HG02763 (cell line): Measurements from ENCODE around the gene AKR1E2.
"Not testable (repeated sequence)": the region's sequence is repeated elsewhere in the genome, so short reads cannot be mapped to it uniquely, and the experiment has no call there.

Experiments used
- ATAC-seq: cut with Tn5 transposase; IDR thresholded peaks from one replicate; pipeline ENCODE4 v1.9.1; 2021; ENCODE audit warnings: mild to moderate bottlenecking, moderate library complexity; ENCODE audit not compliant: unreplicated experiment

AKR1E2 gene

DNA sequence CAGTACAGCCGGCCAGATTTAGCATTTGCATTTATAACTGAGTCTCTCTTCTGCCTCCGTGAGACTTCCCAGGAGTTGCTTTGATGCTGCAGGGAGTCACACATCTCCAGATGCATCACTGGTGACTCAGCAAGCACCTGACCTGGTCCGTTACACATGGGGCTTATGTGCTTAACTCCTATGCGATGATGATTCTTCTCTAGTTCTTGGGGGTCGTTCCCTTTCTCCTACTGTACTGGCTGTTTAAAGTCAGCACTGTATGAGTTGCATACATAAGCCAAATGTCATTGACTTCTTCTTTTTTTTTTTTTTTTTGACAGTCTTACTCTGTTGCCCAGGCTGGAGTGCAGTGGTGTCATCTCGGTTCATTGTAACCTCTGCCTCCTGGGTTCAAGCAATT lies 13.0 kb upstream of the AKR1E2 start:
- ATAC-seq = no peak

DNA sequence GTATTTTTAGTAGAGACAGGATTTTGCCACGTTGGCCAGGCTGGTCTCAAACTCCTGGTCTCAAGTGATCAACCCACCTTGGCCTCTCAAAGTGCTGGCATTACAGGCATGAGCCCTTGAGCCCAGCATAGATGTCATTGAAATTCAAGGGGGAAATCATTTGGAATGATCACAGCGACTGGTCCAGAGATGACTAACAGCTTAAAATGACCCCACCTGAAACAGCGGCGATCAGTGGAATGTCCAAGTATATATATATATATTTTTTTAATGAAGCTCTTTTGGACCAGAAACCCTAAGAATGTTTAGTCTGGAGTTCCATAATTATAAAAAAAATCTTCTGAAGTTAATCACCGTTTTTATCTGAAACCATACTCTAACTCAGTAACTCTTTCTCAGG lies 12.5 kb upstream of the AKR1E2 start:
- no peak for ATAC-seq

DNA sequence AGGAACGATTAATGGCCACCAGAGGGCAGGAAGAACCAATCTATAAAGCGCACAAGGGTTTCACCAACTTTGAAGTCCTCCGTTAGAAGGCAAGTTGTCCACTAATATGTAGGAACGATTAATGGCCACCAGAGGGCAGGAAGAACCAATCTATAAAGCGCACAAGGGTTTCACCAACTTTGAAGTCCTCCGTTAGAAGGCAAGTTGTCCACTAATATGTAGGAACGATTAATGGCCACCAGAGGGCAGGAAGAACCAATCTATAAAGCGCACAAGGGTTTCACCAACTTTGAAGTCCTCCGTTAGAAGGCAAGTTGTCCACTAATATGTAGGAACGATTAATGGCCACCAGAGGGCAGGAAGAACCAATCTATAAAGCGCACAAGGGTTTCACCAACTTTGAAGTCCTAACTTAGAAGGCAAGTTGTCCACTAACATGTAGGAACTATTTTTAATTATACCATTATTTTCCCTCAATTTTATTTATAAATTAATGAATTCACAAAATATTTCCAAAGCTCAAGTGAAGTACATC lies 10.3 kb upstream of the AKR1E2 start:
- ATAC-seq = not testable (repeated sequence)

GRCh38 chr10:4816966-4817365 lies 9.0 kb upstream of the AKR1E2 start:
- no peak for ATAC-seq

GRCh38 chr10:4819067-4819466 lies 6.9 kb upstream of the AKR1E2 start:
- ATAC-seq = no peak

DNA sequence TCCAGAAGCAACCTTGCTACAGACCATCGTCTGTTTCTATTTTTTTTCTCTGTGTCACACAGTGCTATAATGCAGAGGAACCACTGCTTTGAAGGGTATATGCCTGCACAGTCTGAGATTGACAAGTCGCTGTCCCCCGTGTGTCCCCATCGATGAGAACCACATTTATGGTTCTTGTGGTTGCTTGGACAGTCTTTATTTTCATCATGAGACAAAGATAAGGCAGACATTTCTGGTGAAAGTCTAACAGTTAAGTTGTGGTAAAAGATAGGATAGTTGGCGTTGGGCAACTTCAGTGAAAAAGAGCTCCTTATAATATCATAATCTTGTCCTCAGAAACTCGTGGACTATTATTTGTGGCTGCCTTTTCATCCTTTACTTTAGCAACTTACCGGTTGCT lies 6.3 kb upstream of the AKR1E2 start:
- ATAC-seq = no peak

DNA sequence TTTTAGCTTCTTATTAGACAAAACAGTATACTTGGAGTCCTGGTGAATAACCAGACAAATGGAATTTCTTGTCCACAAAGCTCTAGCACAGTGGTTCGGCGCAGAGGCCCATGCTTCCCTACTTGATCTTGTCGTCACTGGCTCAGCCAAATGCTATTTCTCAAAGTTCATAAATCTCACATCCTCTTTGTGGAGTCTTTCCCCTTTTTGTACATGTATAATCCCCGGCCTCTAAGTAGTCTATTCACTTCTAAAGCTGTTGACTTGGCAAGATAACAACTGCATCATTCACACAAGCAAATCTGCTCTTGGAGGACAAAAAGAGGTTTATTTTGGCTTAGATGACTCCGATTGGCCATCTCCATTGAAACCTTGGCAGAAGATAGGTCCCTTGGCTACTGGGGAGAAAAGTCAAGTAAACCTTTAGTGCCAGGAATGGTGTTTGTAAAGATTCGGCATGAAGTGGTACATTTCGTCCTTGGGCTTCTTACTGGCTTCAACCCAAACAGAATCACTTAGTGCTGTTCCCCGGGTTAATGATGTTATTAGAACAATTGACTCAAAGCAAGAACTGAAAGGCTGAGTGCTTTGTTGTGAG lies 5.1 kb upstream of the AKR1E2 start:
- ATAC-seq = no peak

DNA sequence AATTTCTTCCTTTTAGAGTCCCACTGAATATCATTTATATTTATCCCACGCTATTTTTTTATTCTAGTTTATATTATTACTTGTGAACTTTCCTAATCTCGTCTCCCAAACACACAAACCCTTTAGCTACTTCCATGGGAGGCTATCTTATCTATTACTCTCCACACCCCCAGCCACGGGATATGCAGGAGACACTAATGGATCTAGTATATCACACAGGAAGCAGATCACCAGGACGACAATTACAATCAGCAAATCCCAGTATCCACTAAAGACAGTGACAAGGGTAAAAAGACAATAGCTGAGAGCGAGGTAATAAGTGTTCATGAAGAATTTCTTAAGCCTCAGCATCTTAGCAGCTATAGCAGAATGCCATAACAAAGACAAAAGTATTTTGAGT lies 3.8 kb upstream of the AKR1E2 start:
- no peak for ATAC-seq

DNA sequence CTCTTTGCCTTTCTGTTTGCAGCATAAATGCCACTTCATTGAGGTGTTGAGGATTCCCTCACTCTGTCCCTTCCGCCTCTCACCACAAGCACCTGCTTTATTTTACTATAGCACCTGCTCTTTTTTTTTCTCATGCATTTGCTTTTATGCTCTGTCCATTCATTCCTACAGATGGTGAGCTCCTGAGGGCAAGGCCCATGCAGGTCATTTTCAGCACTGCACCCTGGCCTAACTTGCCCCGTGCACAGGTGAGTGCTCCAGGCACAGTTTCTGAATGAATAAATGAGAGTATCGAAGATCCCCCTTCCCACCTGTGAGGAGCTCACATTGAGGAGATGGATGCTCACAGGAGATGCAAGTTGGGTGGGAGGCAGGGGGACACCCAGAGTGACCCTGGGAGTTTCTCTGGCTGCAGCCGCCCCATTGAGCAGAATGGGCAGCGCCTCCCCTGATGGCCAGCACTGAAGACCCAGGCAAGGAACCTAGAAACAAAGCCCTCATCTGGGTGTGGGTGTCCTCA lies 1.2 kb upstream of the AKR1E2 start:
- no peak for ATAC-seq

DNA sequence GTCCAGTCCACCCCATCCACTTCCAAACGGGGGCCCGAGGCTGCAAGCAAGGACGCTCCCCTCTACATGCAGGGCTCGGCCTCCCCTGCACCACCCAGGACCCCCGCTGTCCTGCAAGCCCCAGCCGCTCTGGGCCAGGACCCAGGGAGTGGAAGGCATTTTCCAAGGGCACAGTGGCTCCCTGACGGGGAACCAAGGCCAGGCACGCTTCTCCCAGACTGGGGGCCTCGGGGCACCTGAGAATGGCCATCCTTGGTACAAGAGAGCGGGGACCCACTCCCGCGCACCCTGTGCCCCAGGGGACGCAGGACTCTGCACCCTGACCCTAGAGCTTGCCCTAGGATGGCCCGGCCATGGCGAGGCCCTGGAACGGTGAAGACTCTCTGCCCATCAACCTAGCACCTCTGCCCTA lies 545 bp upstream of the AKR1E2 start:
- no peak for ATAC-seq

DNA sequence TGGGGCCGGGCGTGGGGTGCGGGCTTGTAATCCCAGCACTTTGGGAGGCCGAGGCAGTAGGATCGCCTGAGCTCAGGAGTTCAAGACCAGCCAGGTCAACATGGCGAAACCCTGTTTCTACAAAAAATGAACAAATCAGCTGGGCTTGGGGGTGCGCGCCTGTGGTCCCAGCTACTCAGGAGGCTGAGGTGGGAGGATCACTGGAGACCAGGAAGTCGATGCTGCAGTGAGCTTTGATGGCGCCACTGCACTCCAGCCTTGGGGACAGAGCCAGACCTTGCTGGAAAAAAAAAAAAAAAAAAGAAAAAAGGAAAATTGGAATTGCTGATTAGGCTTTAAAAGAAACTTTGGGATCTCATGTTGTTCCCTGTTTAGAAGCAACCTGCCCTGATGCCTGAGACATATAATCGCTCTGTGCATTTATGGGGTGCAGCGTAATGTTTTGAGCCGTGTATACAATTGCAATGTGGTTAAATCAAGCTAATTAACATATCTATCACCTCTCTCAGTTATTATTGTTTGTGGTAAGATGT lies 851 bp downstream of the AKR1E2 start:
- no peak for ATAC-seq

DNA sequence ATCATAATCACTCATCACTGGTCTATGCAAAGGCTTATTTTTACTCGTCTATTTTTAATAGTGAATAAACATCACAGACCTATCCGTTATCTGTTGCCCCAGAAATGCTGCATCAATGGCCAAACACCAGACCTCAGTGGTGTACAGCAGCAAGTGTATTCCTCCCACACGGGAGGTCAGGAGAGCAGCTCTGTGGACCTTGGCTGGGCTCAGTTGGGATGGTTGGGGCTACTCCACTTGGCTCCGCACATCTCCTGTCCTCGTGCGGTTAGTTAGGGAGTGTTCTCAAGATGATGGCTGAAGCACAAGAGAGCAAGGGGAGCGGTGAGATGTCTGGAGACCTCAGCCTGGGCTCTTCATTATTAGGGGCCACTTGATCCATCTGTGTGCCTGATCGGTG lies 2.0 kb downstream of the AKR1E2 start:
- ATAC-seq = no peak

DNA sequence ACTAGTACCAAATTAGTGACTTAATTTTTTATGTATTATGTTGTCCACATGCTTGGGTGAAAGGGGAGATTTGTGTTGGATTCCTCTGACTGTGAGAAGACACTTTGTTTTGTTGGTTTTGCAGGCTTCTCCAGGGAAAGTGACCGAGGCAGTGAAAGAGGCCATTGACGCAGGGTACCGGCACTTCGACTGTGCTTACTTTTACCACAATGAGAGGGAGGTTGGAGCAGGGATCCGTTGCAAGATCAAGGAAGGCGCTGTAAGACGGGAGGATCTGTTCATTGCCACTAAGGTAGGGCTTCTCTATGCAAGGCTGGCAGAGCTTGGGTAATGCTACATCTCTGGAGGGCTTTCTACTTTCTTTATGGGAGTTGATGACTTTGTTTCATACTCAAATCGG lies 4.5 kb downstream of the AKR1E2 start:
- ATAC-seq = no peak

- no peak for ATAC-seq
Observed at GRCh38 chr10:4831091-4831490, 5.1 kb downstream of the AKR1E2 start.

DNA sequence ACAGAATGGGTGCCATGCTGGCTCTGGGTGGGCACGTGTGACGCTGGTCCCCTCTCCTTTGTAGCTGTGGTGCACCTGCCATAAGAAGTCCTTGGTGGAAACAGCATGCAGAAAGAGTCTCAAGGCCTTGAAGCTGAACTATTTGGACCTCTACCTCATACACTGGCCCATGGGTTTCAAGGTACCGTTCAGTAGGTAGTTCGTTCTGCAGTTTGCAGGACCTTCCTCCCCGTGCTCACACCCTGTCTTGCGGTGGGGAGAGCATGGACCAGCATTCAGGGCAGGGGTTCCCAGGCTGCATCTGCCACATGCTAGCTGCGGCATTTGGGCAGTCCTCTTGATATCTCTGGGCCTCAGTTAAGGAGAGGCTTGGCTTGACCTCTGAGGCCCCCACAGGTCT lies 7.3 kb downstream of the AKR1E2 start:
- no peak for ATAC-seq

- no peak for ATAC-seq
Observed at GRCh38 chr10:4834898-4835405, 8.9 kb downstream of the AKR1E2 start.

- no peak for ATAC-seq
Observed at GRCh38 chr10:4835494-4835918, 9.5 kb downstream of the AKR1E2 start.

- ATAC-seq = no peak
Observed at GRCh38 chr10:4836416-4836969, 10.5 kb downstream of the AKR1E2 start.

- ATAC-seq = no peak
Observed at GRCh38 chr10:4837551-4837950, 11.5 kb downstream of the AKR1E2 start.

- no peak for ATAC-seq
Observed at GRCh38 chr10:4838743-4839142, 12.7 kb downstream of the AKR1E2 start.

- ATAC-seq = no peak
Observed at GRCh38 chr10:4839353-4839752, 13.3 kb downstream of the AKR1E2 start.

- no peak for ATAC-seq
Observed at GRCh38 chr10:4840151-4840550, 14.1 kb downstream of the AKR1E2 start.
